Fibroblast of pulmonary artery (primary cell): ENCODE measurements around the gene ATP6V1E1.
A peak's percentile ranks its signal among the peaks of the same experiment; 100 is the strongest.
"Not testable (repeated sequence)": the region's sequence is repeated elsewhere in the genome, so short reads cannot be mapped to it uniquely, and the experiment has no call there.

Experiments used
- DNase-seq: peaks from one replicate; pipeline ENCODE4 v3.0.0-alpha.2; 2010; ENCODE audit warnings: low read depth
- H3K4me3 ChIP-seq: replicated peaks from 2 replicates; pipeline ENCODE4 v1.5.1; 2011; ENCODE audit warnings: low read depth, mild to moderate bottlenecking, control low read depth, low read length, moderate library complexity
- TF ChIP-seq, protein P1 (sequence below): IDR thresholded peaks from 2 replicates; pipeline ENCODE4 v1.5.1; 2011; ENCODE audit warnings: mild to moderate bottlenecking, control low read depth, low read length, inconsistent platforms; ENCODE audit errors: missing control alignments

The ATP6V1E1 gene

DNA sequence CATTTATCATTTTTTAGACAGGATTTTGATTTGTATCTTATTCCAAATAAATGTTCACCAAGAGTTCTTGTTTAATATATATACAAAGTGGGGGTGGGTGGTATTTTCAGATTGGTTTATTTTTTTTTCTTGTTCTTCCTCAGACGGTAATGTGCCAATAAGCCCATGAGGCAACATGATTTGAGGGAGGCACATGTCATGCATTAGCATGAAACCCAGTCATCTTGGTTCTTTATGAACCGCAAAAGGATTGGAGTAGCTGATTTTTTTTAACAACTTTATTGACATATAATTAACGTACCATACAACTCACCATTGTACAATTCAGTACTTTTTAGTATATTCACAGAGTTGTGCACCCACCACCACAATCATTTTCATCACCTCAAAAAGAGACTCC, 12.7 kb upstream of the ATP6V1E1 start:
- H3K4me3 ChIP-seq = no peak overlapping the region
- DNase-seq = no peak
- TF ChIP-seq, protein P1, sequence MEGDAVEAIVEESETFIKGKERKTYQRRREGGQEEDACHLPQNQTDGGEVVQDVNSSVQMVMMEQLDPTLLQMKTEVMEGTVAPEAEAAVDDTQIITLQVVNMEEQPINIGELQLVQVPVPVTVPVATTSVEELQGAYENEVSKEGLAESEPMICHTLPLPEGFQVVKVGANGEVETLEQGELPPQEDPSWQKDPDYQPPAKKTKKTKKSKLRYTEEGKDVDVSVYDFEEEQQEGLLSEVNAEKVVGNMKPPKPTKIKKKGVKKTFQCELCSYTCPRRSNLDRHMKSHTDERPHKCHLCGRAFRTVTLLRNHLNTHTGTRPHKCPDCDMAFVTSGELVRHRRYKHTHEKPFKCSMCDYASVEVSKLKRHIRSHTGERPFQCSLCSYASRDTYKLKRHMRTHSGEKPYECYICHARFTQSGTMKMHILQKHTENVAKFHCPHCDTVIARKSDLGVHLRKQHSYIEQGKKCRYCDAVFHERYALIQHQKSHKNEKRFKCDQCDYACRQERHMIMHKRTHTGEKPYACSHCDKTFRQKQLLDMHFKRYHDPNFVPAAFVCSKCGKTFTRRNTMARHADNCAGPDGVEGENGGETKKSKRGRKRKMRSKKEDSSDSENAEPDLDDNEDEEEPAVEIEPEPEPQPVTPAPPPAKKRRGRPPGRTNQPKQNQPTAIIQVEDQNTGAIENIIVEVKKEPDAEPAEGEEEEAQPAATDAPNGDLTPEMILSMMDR = no peak

DNA sequence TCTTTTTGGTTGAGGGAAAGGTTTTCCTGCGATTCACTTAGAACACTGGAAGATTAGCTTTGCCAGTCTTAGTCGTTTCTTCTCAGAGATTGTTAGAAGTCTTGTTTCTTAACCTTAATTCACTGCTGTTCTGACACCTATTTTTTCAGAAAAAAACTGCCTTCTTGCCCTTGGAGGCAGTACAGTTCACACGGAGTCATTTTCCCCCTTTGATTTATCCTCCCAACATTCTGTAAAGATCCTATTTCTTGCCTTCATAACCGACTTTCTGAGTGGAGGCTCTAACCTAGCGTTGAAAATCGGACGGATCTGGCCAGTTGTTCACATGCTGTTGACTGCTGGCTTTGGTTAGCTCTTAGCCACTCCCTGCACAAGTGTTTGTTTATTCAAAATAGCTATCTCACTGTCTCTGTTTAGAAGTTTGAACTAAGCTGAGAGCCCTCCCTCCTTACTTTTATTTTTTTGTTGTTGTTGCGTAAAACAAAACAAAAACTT, 10.7 kb upstream of the ATP6V1E1 start:
- peak; percentile 61 for DNase-seq
- TF ChIP-seq, protein P1 = no peak
- H3K4me3 ChIP-seq = peak overlapping the region; percentile 96

DNA sequence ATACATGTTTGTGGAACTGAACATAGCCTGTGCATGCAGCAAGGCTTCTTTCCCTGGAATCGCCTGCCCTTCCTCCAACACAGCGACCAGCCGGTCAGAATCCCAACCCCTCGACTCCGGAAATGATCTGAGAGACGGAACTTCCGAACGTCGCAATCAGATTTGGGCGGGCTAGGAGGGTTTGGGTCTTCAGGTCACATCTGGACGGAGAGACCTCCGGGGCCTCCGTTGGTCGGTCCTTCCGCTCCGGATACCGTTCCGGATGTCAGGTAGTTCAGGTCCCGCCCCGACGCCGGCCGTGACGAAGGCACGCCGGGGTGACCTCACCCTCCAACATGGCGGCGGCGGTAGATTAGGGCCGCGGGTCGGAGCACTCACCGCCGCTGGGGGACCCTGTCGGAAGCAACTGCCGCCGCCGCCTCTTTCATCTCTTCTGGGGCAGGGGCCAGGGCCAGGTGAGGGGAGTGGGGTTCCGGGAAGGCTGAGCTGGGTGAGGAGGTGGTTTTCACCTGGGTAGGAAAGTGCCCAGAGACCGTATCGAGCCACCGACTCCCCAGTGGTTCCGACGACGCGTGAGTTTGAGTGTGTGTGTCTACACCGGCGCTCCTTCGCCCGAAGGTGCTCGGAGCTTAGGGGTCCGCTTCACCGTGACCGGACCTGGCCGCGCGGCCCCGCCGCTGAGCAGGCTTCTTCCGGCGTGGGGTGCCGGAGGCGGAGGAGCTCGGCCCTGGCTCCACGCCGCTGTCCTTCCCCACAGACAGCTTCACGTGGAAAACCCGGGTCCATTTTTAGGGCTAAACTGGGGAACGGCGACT, 10.1 kb upstream of the ATP6V1E1 start, which contains the start of gene BCL2L13:
BCL2L13 (plus strand) TSS at position 326 of the 815 bp plus-strand sequence. CDS start 16,955 bp downstream, outside the sequence.
- TF ChIP-seq, protein P1 = no peak
- peak within 1 kb of the TSS; percentile 96 for H3K4me3 ChIP-seq
- DNase-seq = peak; percentile 92

DNA sequence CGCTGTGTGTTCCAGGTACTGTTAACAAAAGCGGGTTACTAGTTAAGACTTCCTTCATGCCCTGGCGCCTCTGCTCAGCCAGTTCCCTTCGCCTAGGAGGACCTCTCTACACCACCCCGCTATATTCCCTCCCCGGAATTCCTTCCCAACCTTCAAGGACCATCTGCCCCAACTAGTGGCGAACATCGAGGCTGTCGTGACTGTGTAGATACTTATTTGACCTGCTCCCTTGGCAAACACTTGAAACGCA, 9.6 kb upstream of the ATP6V1E1 start:
- TF ChIP-seq, protein P1 = peak; percentile 17
- no peak for DNase-seq

DNA sequence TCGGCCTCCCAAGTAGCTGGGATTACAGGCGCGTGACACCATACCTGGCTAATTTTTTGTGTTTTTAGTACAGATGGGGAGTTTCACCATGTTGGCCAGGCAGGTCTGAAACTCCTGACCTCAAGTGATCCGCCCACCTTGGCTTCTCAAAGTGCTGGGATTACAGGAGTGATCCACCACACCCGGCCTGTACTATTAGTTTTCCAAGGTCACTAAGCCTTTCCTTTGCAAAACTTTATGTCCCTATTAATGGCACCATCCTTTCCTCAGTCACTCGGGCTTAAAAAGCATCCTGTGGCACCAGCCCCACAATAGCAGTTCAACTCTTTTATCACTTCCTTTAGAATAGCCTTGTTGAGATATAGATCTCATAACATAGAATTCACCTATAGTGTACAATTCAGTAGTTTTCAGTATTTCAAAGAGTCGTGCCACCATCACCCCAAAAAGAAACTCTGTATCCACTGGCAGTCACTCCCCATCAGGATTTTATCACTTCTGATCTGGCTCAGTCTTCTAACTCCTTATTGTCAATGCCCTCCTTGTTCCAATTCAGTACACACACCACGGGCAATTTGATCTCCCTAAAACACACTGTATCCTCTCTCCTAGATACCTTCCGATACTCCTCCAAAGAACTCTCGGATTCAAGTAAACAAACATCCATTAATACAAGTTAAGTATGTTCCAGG, 9.1 kb upstream of the ATP6V1E1 start:
- H3K4me3 ChIP-seq = peak overlapping the region; percentile 96
- TF ChIP-seq, protein P1 = no peak
- DNase-seq = no peak

More for the DNA sequence above, 9.6 kb upstream of the ATP6V1E1 start:
- H3K4me3 ChIP-seq = peak overlapping the region; percentile 96

DNA sequence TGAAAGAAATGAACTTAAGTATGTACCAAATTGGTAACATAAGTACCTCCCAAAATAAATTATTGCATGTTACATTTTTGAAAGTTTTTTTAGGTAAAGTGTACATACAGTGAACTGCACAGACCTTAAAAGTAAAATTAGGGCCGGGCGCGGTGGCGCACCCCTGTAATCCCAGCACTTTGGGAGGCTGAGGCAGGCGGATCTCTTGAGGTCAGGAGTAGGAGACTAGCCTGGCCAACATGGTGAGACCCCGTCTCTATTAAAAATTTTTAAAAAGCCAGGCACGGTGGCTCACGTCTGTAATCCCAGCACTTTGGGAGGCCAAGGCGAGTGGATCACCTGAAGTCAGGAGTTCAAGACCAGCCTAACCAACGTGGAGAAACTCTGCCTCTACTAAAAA, 8.3 kb upstream of the ATP6V1E1 start:
- H3K4me3 ChIP-seq, DNase-seq: not testable (repeated sequence)

DNA sequence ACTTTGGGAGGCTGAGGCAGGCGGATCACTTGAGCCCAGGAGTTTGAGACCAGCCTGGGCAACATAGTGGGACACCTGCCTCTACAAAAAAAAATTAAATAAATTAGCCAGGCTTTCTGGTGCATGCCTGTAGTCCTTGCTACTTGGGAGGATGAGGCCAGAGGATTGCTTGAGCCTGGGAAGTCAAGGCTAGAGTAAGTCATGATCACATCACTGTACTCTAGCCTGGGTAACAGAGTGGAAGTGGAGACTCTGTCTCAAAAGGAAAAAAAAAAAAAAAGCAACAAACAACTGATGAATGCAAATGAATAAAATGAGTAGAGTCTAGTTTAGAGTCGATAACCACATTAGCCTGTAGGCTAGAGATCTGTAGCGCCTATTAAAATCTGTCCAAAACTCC, 6.1 kb upstream of the ATP6V1E1 start:
- DNase-seq = peak; percentile 62
- no peak overlapping the region for H3K4me3 ChIP-seq
- TF ChIP-seq, protein P1 = no peak
